Nucleus accumbens (tissue), 56 donors: ENCODE data around the gene KLRF1.

Experiments
- DNase-seq, 56 donors: peaks; one replicate each; lab custom pipeline; 2025; lab: John Stamatoyannopoulos, UW

The KLRF1 gene

DNA sequence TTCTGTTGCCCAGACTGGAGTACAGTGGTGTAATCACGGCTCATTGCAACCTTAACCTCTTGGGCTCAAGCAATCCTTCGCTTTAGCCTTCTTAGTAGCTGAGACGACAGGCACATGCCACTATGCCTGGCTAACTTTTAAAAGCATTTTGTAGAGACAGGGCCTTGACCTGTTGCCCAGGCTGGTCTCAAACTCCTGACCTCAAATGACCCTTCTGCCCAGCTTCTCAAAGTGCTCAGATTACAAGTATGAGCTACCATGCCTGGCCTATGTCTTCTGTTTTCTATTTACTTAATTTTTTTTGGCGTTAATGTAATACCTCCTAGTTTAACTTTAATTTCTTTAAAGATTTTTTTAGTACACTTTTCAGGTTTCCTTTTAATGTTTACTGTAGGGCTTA lies 20.6 kb upstream of the KLRF1 start:
- DNase-seq: no peak

DNA sequence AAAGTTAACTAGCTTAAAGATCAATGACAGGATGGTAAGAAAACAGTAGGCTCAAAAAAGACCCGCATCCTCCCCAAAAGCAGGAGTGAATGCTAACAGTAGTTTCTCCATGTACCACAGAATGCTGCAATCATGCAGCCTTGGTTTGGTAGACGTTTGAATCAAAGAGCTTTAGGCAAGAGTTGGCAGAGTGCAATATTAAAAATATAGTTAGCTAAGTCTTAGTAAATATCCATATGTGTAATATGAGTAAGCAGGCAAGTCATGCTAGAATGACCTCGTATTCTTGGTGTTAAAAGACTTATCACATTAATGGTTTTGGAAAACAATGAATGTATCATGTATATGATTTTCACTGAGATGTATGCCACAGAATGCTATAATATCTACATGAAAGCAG lies 18.8 kb upstream of the KLRF1 start:
- no peak for DNase-seq

DNA sequence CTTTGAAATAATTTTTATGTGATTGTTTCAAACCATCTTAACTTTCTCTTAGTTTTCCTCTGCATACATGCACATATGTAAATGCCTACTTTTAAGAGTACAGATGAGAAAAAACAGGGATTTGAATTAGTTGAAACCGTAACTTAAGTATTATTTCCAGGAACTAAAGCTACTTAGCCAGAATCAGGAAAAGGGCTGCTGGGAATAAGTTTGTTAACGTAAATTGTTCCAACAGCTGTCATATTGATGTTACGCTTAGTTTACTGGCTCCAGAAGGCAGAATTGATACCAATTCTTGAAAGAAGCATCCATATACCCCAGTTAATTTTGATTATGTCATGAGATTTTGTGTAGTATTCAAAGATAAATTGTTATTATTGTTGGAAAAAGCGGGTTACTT lies 17.9 kb upstream of the KLRF1 start:
- DNase-seq: no peak

DNA sequence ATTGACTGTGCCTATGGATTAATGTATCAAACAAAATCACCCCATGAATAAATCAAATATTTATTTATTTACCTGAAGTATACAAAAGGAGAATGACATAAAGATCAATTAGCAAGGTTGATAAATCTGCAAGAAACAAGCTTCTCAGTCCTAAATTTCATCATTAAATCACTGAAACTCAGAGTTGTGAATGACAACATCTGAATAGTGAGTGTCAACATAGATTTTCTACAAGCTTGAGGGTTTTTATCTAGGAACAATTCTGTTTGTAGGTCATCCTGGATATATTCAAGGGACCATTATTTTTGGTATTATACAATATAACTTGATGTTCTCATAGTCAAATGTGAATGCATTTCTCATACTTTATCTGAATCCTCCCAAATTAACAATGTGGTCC lies 17.4 kb upstream of the KLRF1 start:
- DNase-seq: no peak

DNA sequence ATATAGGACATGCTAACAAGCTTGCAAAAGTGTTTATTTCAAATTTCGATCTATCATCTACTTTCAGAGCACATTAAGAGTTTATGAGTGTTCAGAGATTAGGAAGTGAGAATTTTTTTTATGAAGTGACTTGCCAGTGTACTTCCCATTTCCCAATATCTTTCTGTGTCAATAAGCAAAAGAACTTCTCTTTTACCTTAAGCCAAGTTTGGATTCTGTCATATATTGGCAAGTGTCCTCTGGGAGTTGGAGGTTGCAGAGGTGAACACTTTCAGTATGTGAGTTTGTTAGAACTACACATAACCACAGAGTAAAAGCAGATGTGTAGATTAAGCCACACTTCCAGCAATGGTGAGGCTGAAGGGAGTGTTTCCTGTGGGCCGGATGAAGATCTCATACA lies 16.6 kb upstream of the KLRF1 start:
- DNase-seq: no peak

DNA sequence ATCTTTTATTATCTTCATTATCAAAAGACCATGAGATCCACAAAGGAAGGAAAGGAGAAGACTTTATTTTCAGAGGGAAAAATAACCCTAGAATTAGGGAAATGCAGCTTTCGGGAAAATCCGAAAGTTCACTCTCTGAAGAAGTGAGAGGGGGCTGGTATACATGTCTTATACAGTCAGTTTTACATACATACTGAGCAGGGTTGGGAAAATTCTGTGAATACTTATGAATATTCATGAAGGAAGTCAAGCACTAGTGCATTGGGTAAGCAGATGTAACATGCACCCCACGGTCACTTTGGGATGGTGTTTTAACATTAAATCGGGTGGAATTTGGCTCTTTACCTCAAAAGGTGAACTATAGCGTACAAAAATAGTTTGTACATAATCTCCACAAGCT lies 15.7 kb upstream of the KLRF1 start:
- no peak for DNase-seq

DNA sequence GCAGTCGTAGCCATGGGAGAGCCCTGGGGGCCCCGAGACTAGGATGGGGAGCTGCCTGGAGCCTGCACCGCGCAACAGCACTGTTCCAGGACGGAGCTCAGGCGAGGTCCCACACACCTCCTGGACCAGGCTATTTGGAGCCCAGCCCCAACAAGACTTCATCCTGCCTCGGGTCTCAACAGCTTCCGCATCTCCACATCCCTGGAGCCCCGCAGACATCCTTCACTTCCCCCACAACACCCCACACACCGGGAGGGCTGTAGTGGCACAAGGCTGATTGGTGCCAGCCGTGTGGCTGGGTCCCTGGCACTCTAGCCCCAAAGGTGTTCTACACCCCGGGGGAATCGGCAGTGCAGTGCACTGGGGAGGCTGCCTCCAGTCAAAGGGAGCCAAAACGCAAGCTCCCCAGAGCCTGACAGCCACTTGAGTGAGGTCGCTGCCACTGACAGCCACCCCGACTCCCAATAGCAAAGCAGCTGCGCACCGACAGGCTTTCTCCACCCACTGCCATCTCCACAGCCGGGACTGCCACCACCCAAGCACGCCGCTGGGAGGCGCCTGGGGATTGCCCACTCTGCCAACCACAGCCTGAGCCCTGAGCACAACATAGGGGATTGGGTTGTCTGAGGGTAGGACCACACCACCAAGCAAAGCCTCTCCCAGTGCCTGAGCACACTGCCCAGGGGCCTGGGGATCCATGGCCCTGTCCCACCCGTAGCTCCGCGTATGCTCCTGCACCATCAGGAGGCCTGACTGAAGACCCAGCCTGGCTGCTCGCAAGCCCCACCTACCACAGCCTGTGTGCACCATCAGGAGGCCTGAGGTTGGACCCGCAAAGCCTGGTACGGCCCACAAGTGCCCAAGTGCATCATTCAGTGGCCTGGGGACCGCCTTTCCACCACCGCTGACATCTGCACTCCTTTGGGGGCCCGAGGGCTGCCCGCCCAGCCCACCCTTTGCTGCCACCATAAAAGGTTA lies 13.2 kb upstream of the KLRF1 start:
- DNase-seq: peak in 41 of 56 donors; percentile 2 to 73 (median 20)

DNA sequence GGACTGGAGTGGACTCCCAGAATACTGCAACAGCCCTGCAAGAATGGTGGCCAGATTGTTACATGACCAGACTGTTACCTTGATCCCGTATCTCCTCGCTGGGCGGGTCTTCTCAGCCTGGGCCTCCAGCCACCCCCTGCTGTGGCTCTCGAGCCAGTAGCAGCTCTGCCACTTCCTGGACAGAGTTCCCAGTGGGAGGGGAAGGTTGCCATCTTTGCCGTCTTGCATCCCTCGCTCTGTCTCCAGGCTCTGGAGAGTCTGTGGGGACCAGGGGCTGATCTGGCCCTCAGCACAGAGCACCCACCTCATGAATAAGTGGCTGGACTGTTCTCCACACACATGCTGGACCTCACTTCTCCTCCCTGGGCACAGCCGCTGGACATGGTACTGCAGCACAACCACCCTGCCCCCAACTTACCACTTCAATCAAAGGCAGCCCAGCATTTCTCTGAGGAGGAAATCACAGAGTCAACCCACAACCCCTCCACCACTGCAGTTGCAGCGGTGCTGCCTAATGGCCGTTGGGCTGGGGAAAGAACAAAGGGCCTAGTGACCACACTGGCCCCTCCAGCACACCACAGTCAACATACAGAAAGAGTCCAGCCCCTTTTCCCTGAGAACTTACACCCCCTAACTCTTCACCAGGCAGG lies 6.9 kb upstream of the KLRF1 start:
- no peak for DNase-seq

DNA sequence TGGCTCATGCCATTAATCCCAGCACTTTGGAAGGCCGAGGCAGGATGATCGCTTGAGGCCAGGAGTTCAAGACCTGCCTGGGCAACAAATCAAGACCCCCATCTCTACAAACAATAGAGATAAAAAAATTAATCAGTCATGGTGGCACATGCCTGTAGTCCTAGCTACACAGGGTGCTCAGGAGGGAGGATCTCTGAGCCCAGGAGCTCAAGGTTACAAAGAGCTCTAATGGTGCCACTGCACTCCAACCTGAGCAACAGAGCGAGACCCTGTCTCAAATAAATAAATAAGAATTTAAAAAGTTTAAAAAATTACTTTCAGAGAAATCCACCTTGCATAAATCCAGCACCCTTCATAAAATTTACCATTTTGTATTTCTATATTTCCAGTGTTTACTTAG lies 2.2 kb downstream of the KLRF1 start:
- no peak for DNase-seq

DNA sequence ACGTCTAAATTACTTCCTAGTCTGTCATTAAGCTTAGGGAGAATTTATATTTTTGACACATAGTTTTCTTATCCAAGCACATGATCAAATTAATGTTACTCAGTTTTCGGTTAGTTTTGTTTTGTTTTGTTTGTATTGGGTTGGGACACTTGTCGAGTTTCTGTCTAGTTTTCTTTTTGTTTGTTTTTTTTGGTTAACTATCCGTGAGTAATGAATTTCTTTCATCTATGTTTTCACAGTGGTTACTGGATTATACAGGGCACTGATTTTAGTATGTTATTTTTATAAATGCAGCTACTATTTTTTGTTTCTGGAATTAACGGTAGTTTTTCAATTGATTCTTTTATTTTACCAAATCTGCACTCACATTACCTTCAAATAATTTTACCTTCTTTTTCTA lies 2.7 kb downstream of the KLRF1 start:
- DNase-seq: no peak

DNA sequence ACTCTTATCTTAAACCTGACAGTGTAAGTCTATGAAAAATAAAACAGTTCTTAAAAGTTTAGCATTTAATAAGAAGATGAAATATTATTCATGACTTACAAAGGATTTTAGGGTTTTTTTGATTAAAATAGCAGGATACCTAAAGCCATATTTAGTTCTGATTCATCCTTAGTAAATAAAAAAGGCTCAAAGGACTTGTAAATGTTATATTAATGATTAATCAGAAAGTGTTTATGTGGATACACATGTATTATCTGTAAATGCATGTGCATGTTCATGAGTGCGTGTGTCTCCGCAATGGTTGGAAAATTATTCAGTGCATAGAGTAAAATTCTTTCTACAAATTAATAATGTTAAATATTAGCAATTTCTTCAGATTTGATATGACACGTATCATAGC lies 4.4 kb downstream of the KLRF1 start:
- no peak for DNase-seq

DNA sequence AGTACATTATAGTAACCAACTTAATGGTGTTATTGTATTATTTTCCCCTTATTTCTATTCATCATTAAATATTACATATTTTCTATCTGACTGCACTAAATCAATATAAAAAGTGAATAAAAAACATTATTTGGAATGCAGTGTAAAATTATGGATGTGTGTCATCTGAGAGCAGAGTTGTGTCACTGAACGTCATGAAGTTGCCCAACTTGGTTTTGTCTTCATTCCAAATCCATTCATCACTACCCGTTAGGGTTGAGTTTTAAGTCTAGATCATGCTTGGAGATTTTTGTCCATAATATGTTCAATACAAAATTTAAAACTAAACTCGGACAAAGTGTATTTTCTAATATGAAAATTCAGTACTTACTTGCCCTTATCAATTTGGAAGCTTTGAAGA lies 16.1 kb downstream of the KLRF1 start:
- DNase-seq: no peak

DNA sequence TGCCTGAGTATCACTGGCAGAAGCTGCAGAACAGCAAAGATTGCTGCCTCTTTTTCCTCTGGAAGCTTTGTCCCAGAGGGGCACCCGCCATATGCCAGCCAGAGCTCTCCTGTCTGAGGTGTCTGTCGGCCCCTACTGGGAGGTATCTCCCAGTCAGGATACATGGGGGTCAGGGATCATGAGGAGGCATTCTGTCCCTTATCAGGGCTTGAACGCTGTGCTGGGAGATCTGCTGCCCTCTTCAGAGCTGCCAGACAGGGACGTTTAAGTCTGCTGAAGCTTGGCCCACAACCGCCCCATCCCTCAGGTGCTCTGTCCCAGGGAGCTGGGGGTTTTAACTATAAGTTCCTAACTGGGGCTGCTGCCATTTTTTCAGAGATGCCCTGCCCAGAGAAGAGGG lies 21.6 kb downstream of the KLRF1 start:
- no peak for DNase-seq

DNA sequence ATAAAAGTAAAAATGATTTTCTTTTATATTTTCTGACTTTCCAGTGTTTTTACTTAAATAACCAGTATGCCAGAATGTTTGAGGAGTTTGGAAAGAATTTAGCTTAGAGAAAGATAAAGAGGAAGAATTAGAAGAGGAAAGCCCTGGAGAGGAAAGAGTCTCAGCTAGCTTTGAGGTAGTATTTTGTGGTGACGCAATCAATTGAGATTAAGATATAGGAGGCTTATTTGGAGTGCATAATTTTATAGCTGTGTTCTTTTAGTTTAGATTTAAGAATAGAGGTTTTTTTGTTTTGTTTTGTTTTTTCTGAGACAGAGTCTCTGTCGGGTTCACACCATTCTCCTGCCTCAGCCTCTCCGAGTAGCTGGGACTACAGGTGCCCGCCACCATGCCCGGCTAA lies 23.8 kb downstream of the KLRF1 start:
- DNase-seq: no peak

DNA sequence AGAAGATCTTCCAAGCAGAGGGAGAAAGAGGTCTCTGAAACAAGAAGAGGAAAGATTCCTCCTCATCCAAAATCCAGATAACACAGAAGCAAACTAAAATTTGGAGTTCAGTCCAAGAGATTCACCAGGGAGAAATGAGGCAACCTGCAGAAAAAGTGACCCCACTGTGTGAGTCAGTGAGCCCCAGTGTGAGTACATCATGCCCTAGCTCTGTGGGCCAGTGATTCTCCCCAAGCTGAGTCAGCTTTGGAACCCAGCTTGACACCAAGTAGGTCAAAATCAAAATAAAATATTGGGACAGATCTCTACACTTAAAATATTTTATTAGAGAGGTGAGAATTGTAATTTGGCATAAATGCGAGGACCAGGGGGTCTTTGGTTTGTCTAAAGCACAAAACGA lies 24.6 kb downstream of the KLRF1 start:
- DNase-seq: no peak

DNA sequence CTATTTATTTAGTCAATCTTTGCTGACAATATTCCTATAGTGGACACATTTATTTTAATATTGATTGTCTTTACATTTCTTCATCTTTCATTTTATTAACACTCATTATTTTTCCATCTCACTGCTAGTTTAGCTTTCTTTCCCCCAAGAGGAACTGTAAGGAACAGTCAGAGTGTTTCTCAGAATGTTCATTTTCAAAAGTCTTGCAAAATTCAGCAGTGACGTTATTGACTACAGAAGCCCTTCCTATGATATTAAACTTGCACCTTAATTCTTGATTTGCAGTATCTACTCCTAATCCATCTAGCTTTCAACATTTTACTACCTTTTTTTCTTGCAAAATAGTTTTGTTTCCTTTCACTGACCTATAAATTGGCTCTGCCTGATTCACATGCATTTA lies 28.9 kb downstream of the KLRF1 start:
- DNase-seq: no peak

DNA sequence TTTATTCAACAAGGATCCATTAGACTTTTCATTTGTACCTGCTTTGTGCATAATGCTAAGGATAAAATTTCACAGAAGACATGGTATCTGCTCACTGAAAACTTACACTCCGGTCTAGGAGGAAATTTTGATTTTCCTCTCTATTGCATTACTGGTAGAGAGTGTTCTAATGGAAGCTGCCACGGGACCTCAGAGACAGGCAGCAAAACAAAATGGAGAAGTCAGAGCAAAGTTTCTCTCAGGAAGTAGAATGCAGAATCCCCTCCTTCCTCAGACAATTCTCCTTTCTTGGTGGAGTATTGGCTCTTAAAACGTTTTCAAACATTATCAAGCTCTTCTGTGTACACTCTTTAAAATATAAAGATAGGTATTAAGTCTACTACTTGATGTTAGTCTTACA lies 29.6 kb downstream of the KLRF1 start:
- no peak for DNase-seq

DNA sequence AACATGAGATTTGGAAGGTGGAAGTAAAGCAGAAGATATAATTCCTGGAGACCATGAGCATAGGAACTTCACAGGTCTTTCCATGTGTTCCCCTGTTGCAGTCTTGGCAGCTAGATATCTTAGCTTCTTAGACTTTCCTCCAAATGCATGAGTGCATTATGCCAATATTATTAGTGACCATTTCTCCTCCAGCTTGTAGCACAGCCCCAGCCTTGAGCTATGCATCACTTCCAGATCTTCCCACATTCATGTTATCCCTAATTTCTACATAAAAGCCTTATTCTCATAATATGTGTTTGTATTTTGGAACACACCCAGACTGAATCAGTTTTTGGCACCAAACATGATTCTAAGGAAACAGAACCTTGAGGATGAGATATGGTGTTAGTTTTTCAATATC lies 30.9 kb downstream of the KLRF1 start:
- no peak for DNase-seq

DNA sequence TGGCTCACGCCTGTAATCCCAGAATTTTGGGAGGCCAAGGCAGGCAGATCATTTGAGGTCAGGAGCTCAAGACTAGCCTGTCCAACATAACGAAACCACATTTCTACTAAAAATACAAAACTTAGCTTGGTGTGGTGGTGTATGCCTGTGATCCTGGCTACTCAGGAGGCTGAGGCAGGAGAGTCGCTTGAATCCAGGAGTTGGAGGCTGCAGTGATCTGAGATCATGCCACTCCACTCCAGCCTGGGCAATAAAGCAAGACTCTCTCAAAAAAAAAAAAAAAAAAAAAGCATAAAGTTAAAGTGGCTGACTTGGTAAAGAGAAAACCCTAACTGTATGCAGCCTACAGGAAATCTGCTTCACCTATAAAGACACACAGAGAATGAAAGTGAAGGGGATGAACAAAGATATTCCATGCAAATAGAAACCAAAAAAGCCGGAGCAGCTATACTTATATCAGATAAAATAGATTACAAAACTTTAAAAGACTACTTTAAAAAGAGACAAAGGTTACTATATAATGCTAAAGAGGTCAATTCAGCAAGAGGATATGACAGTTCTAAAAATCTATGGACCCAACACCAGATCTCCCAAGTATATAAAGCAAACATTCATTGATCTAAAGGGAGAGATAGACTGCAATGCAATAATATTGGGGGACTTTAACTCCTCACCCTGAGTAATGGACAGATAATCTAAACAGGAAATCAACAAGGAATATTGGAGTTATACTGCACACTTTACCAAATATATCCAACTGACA lies 37.8 kb downstream of the KLRF1 start:
- DNase-seq: no peak

DNA sequence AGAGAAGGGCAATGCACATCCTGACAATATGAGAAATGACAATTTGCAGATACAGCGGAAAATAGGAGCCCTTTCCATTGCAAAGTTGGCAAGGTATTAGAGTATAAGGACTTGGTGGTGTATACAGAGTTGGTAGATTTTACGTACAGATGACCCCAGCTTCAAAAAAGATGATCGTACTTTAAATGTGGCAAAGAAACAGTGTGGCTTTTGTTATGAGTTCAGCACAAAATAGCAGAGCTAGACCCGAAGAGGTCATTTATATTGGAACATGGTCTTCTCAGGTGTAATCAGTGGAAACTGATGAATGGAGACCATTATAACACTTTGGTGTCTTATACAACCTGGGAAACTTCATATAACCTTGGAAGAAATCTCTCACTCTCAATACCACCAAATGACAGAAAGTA lies 39.6 kb downstream of the KLRF1 start:
- DNase-seq: no peak

DNA sequence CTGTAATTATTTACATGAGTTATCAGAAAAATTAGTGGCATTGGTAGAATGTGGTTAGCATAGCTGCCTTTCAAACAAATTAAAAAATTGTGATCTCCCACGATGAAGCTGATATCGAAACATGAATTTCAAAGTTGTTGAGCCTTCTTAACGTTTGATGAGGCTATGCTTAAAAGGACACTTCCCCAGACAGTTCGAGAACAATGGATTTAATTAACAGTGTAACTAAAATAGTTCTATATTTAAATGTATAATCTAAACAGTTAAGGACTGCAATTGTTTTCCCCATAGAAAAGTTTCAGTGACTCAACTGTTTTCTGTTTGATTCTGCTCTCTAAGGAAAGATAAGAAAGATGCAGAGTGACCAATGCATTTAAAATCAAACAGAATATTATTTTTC lies 40.2 kb downstream of the KLRF1 start:
- no peak for DNase-seq
